GM23338 (cell line): ENCODE results near the gene KRTAP19-7. TPM values are rescaled to one million over a fixed set of nuclear protein-coding genes. Genes with fewer than 3 reads are reported as not detected.

Experiments
- ATAC-seq: fragments of 200-7000 bp; cut with Tn5 transposase; 3 replicates; pipeline ENCODE4 v1.9.1; 2020
- DNase-seq: peaks from one replicate; pipeline ENCODE4 v3.0.0-alpha.2; 2015; ENCODE audit warnings: low spot score
- H2AFZ ChIP-seq: fragments of 200-600 bp; sonication (generic); 2 replicates; pipeline ENCODE4 v1.8.0; 2016; ENCODE audit warnings: antibody characterized with exemption, mild to moderate bottlenecking, moderate library complexity
- H3F3A ChIP-seq: fragments of 200-600 bp; sonication (generic); replicated peaks from 2 replicates; pipeline ENCODE4 v1.8.0; 2017; ENCODE audit warnings: antibody characterized with exemption, mixed run types, low read depth
- H3K27ac ChIP-seq: fragments of 200-600 bp; sonication (generic); 2 replicates; pipeline ENCODE4 v1.6.1; 2016; ENCODE audit warnings: low read depth
- H3K27me3 ChIP-seq: fragments of 200-600 bp; sonication (generic); 2 replicates; pipeline ENCODE4 v1.8.0; 2016; ENCODE audit warnings: mild to moderate bottlenecking, mixed run types, moderate library complexity; ENCODE audit not compliant: insufficient read depth
- H3K36me3 ChIP-seq: fragments of 200-600 bp; sonication (generic); 2 replicates; pipeline ENCODE4 v1.8.0; 2016; ENCODE audit warnings: mild to moderate bottlenecking; ENCODE audit not compliant: insufficient read depth
- H3K4me1 ChIP-seq: fragments of 200-600 bp; sonication (generic); 2 replicates; pipeline ENCODE4 v1.8.0; 2016; ENCODE audit warnings: mild to moderate bottlenecking, moderate library complexity; ENCODE audit not compliant: insufficient read depth
- H3K4me2 ChIP-seq: fragments of 200-600 bp; sonication (generic); 2 replicates; pipeline ENCODE4 v1.7.1; 2017; ENCODE audit warnings: mixed run types
- H3K4me3 ChIP-seq: fragments of 200-600 bp; sonication (generic); 2 replicates; pipeline ENCODE4 v1.6.1; 2016; ENCODE audit warnings: mixed run types
- H3K79me2 ChIP-seq: fragments of 200-600 bp; sonication (generic); replicated peaks from 2 replicates; pipeline ENCODE4 v1.8.0; 2017; ENCODE audit warnings: mild to moderate bottlenecking; ENCODE audit not compliant: insufficient read depth
- H3K9me2 ChIP-seq: fragments of 200-600 bp; sonication (generic); 2 replicates; pipeline ENCODE4 v1.8.0; 2017; ENCODE audit not compliant: insufficient read depth
- H4K20me1 ChIP-seq: fragments of 200-600 bp; sonication (generic); replicated peaks from 2 replicates; pipeline ENCODE4 v1.8.0; 2017; ENCODE audit warnings: mild to moderate bottlenecking; ENCODE audit not compliant: insufficient read depth
- H3K27ac Mint-ChIP-seq: 2 replicates; pipeline ENCODE4 v1.8.0; 2020; ENCODE audit warnings: inconsistent platforms, mild to moderate bottlenecking, moderate library complexity, mixed read lengths
- H3K27me3 Mint-ChIP-seq: 3 replicates; pipeline ENCODE4 v1.8.0; 2022; ENCODE audit warnings: low read depth, mild to moderate bottlenecking, moderate library complexity, mixed read lengths, inconsistent platforms; ENCODE audit not compliant: insufficient read depth, poor library complexity
- H3K36me3 Mint-ChIP-seq: 3 replicates; pipeline ENCODE4 v1.8.0; 2021; ENCODE audit warnings: low read depth, mild to moderate bottlenecking, inconsistent platforms, moderate library complexity, mixed read lengths
- H3K4me1 Mint-ChIP-seq: 3 replicates; pipeline ENCODE4 v1.8.0; 2020; ENCODE audit warnings: mild to moderate bottlenecking, inconsistent platforms, mixed read lengths
- H3K4me3 Mint-ChIP-seq: 3 replicates; pipeline ENCODE4 v1.8.0; 2021; ENCODE audit warnings: moderate library complexity, mild to moderate bottlenecking, inconsistent platforms, mixed read lengths
- H3K9me3 Mint-ChIP-seq: 3 replicates; pipeline ENCODE4 v1.8.0; 2020; ENCODE audit warnings: moderate library complexity, mild to moderate bottlenecking, inconsistent platforms, mixed read lengths
- CREB1 ChIP-seq: fragments of 250-450 bp; sonication (Bioruptor Pico); IDR thresholded peaks from 2 replicates; pipeline ENCODE4 v1.5.0; 2020; ENCODE audit warnings: low read depth, mild to moderate bottlenecking, moderate library complexity
- EZH2 ChIP-seq: fragments of 200-600 bp; sonication (generic); IDR thresholded peaks from one replicate; pipeline ENCODE4 v1.8.0; 2017; ENCODE audit warnings: antibody characterized with exemption, mild to moderate bottlenecking, low read depth; ENCODE audit not compliant: unreplicated experiment
- EZH2phosphoT487 ChIP-seq: fragments of 200-600 bp; sonication (generic); IDR thresholded peaks from one replicate; pipeline ENCODE4 v1.8.1; 2018; ENCODE audit warnings: antibody characterized with exemption; ENCODE audit not compliant: unreplicated experiment
- JUNB ChIP-seq: IDR thresholded peaks from one replicate; pipeline ENCODE4 v1.6.1; 2016; ENCODE audit warnings: antibody characterized with exemption; ENCODE audit not compliant: unreplicated experiment
- NANOG ChIP-seq: IDR thresholded peaks from 2 replicates; pipeline ENCODE4 v1.6.1; 2016; ENCODE audit warnings: antibody characterized with exemption, borderline replicate concordance
- POLR2AphosphoS5 ChIP-seq: IDR thresholded peaks from 2 replicates; pipeline ENCODE4 v1.6.1; 2016; ENCODE audit warnings: antibody characterized with exemption, low read depth
- ZNF114 ChIP-seq: fragments of 250-450 bp; sonication (Bioruptor Pico); IDR thresholded peaks from 2 replicates; pipeline ENCODE4 v1.5.0; 2020; ENCODE audit warnings: mild to moderate bottlenecking, moderate library complexity
- ZNF331 ChIP-seq: fragments of 250-450 bp; sonication (Bioruptor Pico); IDR thresholded peaks from 2 replicates; pipeline ENCODE4 v1.5.0; 2020; ENCODE audit warnings: low read depth, mild to moderate bottlenecking, moderate library complexity
- polyA plus RNA-seq: library from polyadenylated mRNA; unstranded; fragments of >200 nt; fragmentation: Nextera tagmentation; extraction: Ambion mirVana; gene quantifications from 2 replicates; pipeline ENCODE4 v1.2.1, GENCODE V29; 2016
- total RNA-seq: library from RNA; depleted of rRNA; stranded (reverse); fragments of >200 nt; shearing (Covaris generic); gene quantifications from 2 replicates; pipeline ENCODE4 v1.2.3, GENCODE V29; 2014
- TF ChIP-seq, protein P1 (sequence below): IDR thresholded peaks from 2 replicates; pipeline ENCODE4 v1.6.1; 2016; ENCODE audit warnings: antibody characterized with exemption
- TF ChIP-seq, protein P2 (sequence below), 2 experiments: fragments of 200-600 bp in 1 of 2; sonication (generic) in 1 of 2; conservative IDR thresholded peaks; 2 replicates each; pipeline versions ENCODE4 v1.5.1 to v1.6.1; 2016 to 2017; ENCODE audit warnings: antibody characterized with exemption in 2 of 2, low read depth in 2 of 2, mild to moderate bottlenecking in 2 of 2, moderate library complexity in 1 of 2
- TF ChIP-seq, protein P3 (sequence below): IDR thresholded peaks from one replicate; pipeline ENCODE4 v1.6.1; 2018; ENCODE audit warnings: antibody characterized with exemption; ENCODE audit not compliant: unreplicated experiment

KRTAP19-7 gene
- total and polyA plus RNA-seq, 2 experiments from 2014 or later: not detected

DNA sequence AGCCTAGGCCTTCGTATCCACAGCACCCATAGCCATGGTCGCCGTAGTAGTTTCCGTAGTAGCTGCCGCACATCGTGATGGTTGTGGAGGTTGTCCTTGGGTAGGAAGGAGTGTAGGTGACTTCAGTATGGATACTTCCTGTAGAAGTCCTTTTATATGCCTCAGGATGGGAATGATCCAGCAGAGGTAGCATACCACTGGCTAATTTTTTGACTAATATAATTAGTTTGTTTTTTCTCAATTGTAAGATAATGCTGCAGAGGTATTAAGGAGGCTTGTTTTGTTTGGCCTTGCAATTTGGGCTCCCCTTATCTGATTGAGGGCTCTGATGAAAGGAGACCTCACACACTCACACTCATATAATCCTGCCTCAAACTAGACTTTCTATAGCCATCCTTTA is 37.7 kb upstream of the KRTAP19-7 start, which contains the start of gene KRTAP6-2 (continued):
- TF ChIP-seq, protein P1, sequence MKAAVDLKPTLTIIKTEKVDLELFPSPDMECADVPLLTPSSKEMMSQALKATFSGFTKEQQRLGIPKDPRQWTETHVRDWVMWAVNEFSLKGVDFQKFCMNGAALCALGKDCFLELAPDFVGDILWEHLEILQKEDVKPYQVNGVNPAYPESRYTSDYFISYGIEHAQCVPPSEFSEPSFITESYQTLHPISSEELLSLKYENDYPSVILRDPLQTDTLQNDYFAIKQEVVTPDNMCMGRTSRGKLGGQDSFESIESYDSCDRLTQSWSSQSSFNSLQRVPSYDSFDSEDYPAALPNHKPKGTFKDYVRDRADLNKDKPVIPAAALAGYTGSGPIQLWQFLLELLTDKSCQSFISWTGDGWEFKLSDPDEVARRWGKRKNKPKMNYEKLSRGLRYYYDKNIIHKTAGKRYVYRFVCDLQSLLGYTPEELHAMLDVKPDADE: no peak

DNA sequence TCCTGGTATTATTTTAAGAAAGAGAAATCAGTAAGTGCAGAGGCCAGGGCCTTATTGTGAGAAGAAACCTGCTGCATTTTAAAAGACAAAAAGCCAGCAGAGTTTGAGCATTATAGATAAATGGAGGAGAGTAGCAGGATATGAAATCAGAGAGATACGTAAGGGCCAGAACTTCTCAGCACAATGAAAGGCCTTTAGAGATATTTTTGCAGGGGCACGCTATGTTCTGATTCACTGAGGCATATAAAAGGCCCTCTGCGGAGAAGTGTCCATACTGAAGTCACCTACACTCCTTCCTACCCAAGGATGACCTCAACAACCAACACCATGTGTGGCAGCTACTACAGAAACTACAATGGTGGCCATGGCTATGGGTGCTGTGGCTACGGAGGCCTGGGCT is 31.0 kb upstream of the KRTAP19-7 start, which contains the start of gene KRTAP6-3:
TSS of gene KRTAP6-3 (plus strand) at position 301 of the 400 bp plus-strand sequence. CDS start at position 307, 6 bp downstream.
- Mint-ChIP-seq H3K27me3 (no peaks in the 10 kb centered on the region), H3K9me3 (no peaks in the 10 kb centered on the region), H3K4me1 (no peaks in the 10 kb centered on the region), H3K4me3 (no peak within 1 kb of the TSS), H3K36me3 (no peaks in the 10 kb centered on the region), H3K27ac (no peak within 1 kb of the TSS)
- ATAC-seq (no peak), DNase-seq (no peak)
- H3F3A ChIP-seq: no peaks in the 10 kb centered on the region
- no peak within 1 kb of the TSS for H3K27ac ChIP-seq
- no peaks in the 10 kb centered on the region for H3K79me2 ChIP-seq
- H3K4me2 ChIP-seq: no peak within 1 kb of the TSS
- H3K4me1 ChIP-seq: no peaks in the 10 kb centered on the region
- no peak within 1 kb of the TSS for H3K4me3 ChIP-seq
- H3K27me3 ChIP-seq: no peaks in the 10 kb centered on the region
- TF ChIP-seq EZH2phosphoT487: no peak
- TF ChIP-seq, protein P1: no peak
- TF ChIP-seq, protein P2, sequence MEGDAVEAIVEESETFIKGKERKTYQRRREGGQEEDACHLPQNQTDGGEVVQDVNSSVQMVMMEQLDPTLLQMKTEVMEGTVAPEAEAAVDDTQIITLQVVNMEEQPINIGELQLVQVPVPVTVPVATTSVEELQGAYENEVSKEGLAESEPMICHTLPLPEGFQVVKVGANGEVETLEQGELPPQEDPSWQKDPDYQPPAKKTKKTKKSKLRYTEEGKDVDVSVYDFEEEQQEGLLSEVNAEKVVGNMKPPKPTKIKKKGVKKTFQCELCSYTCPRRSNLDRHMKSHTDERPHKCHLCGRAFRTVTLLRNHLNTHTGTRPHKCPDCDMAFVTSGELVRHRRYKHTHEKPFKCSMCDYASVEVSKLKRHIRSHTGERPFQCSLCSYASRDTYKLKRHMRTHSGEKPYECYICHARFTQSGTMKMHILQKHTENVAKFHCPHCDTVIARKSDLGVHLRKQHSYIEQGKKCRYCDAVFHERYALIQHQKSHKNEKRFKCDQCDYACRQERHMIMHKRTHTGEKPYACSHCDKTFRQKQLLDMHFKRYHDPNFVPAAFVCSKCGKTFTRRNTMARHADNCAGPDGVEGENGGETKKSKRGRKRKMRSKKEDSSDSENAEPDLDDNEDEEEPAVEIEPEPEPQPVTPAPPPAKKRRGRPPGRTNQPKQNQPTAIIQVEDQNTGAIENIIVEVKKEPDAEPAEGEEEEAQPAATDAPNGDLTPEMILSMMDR (conservative IDR thresholded peaks at IDR 0.05; ENCODE audit: low read depth in 2 of 2): no peak
- no peak within 1 kb of the TSS for H2AFZ ChIP-seq
- H4K20me1 ChIP-seq: no peaks in the 10 kb centered on the region
- no peaks in the 10 kb centered on the region for H3K9me2 ChIP-seq
- H3K36me3 ChIP-seq: no peaks in the 10 kb centered on the region

DNA sequence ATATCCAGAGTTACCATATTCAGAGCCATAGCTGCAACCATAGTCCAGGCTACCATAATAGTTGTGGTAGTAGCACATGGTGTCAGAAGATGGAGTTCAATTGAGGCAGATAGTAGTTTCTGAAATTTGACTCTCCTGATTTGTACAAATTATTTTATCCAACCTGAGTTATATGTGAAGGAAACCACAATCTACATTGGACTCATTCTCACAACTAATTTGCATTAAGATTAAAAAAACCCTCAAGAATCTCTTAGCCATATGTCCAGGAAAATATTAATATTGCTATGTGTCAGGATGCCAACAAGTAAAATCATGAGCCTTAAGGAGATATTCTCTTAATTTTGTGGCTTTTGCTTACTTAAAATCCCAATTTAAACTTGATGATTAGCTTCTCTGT is 29.2 kb upstream of the KRTAP19-7 start, which contains the start of gene KRTAP22-2:
TSS of gene KRTAP22-2 (minus strand) at position 101 of the 400 bp plus-strand sequence.
- H3K9me2 ChIP-seq: no peaks in the 10 kb centered on the region
- no peaks in the 10 kb centered on the region for H3K36me3 ChIP-seq
- no peaks in the 10 kb centered on the region for H3K27me3 Mint-ChIP-seq
- no peaks in the 10 kb centered on the region for H3K79me2 ChIP-seq
- no peak within 1 kb of the TSS for H3K4me2 ChIP-seq
- DNase-seq (no peak), ATAC-seq (no peak)
- H2AFZ ChIP-seq: 0 out of 2 replicates have a peak within 1 kb of the TSS, but pooled peaks have one; percentile 2
- H3K9me3 Mint-ChIP-seq: no peaks in the 10 kb centered on the region
- no peaks in the 10 kb centered on the region for H3F3A ChIP-seq
- no peak within 1 kb of the TSS for H3K4me3 ChIP-seq
- no peaks in the 10 kb centered on the region for H3K27me3 ChIP-seq
- no peak within 1 kb of the TSS for H3K4me3 Mint-ChIP-seq
- no peak within 1 kb of the TSS for H3K27ac Mint-ChIP-seq
- no peaks in the 10 kb centered on the region for H3K4me1 Mint-ChIP-seq
- H3K36me3 Mint-ChIP-seq: no peaks in the 10 kb centered on the region
- no peaks in the 10 kb centered on the region for H4K20me1 ChIP-seq
- H3K4me1 ChIP-seq: no peaks in the 10 kb centered on the region
- H3K27ac ChIP-seq: no peak within 1 kb of the TSS
- TF ChIP-seq ZNF331 (CRISPR knock-in tag) (no peak), ZNF114 (no peak), JUNB (no peak), POLR2AphosphoS5 (no peak), NANOG (no peak), CREB1 (CRISPR knock-in tag) (no peak), EZH2 (no peak)
- TF ChIP-seq, protein P2 (conservative IDR thresholded peaks at IDR 0.05; ENCODE audit: low read depth in 2 of 2): no peak
- TF ChIP-seq, protein P1: no peak
- TF ChIP-seq, protein P3, sequence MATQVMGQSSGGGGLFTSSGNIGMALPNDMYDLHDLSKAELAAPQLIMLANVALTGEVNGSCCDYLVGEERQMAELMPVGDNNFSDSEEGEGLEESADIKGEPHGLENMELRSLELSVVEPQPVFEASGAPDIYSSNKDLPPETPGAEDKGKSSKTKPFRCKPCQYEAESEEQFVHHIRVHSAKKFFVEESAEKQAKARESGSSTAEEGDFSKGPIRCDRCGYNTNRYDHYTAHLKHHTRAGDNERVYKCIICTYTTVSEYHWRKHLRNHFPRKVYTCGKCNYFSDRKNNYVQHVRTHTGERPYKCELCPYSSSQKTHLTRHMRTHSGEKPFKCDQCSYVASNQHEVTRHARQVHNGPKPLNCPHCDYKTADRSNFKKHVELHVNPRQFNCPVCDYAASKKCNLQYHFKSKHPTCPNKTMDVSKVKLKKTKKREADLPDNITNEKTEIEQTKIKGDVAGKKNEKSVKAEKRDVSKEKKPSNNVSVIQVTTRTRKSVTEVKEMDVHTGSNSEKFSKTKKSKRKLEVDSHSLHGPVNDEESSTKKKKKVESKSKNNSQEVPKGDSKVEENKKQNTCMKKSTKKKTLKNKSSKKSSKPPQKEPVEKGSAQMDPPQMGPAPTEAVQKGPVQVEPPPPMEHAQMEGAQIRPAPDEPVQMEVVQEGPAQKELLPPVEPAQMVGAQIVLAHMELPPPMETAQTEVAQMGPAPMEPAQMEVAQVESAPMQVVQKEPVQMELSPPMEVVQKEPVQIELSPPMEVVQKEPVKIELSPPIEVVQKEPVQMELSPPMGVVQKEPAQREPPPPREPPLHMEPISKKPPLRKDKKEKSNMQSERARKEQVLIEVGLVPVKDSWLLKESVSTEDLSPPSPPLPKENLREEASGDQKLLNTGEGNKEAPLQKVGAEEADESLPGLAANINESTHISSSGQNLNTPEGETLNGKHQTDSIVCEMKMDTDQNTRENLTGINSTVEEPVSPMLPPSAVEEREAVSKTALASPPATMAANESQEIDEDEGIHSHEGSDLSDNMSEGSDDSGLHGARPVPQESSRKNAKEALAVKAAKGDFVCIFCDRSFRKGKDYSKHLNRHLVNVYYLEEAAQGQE: no peak
